Activated naive CD4-positive, alpha-beta T cell treated with anti-CD3 and anti-CD28 coated beads, Interleukin-2, amount 50 U/mL, for 24 hours (primary cell): ENCODE measurements around the gene STK24.
"Not testable (repeated sequence)": the region's sequence is repeated elsewhere in the genome, so short reads cannot be mapped to it uniquely, and the experiment has no call there.

Experiments used
- H3K27ac Mint-ChIP-seq: one replicate; pipeline ENCODE4 v1.8.0; 2021; ENCODE audit warnings: mild to moderate bottlenecking, mixed read lengths
- H3K27me3 Mint-ChIP-seq: one replicate; pipeline ENCODE4 v1.8.0; 2021; ENCODE audit warnings: mixed read lengths
- H3K36me3 Mint-ChIP-seq: one replicate; pipeline ENCODE4 v1.8.0; 2021; ENCODE audit warnings: mixed read lengths
- H3K4me1 Mint-ChIP-seq: one replicate; pipeline ENCODE4 v1.8.0; 2021; ENCODE audit warnings: mixed read lengths
- H3K4me3 Mint-ChIP-seq: one replicate; pipeline ENCODE4 v1.8.0; 2021; ENCODE audit warnings: mild to moderate bottlenecking, mixed read lengths
- H3K9me3 Mint-ChIP-seq: one replicate; pipeline ENCODE4 v1.8.0; 2021; ENCODE audit warnings: mixed read lengths

STK24 gene

GRCh38 chr13:98413278-98413677, 163.6 kb downstream of the STK24 start:
- not testable (repeated sequence) for H3K27me3 Mint-ChIP-seq, H3K27ac Mint-ChIP-seq, H3K4me3 Mint-ChIP-seq, H3K9me3 Mint-ChIP-seq, H3K36me3 Mint-ChIP-seq
- H3K4me1 Mint-ChIP-seq: peaks cover 16% of the 10 kb centered on the region

- Mint-ChIP-seq H3K4me1 (peaks cover 16% of the 10 kb centered on the region), H3K9me3 (no peaks in the 10 kb centered on the region), H3K36me3 (no peaks in the 10 kb centered on the region), H3K4me3 (peak overlapping the region; percentile 85), H3K27ac (peak overlapping the region; percentile 64), H3K27me3 (no peaks in the 10 kb centered on the region)
These were observed 165.2 kb downstream of the STK24 start for GRCh38 chr13:98411617-98412265.

- H3K27ac Mint-ChIP-seq: peak overlapping the region; percentile 38
- no peaks in the 10 kb centered on the region for H3K9me3 Mint-ChIP-seq
- H3K27me3 Mint-ChIP-seq: no peaks in the 10 kb centered on the region
- peak overlapping the region; percentile 85 for H3K4me3 Mint-ChIP-seq
- H3K36me3 Mint-ChIP-seq: no peaks in the 10 kb centered on the region
- peaks cover 16% of the 10 kb centered on the region for H3K4me1 Mint-ChIP-seq
These were observed 165.9 kb downstream of the STK24 start for GRCh38 chr13:98411013-98411412.

GRCh38 chr13:98410612-98411011, 166.3 kb downstream of the STK24 start:
- Mint-ChIP-seq H3K9me3 (no peaks in the 10 kb centered on the region), H3K27ac (no peak overlapping the region), H3K4me3 (no peak overlapping the region), H3K36me3 (no peaks in the 10 kb centered on the region), H3K27me3 (no peaks in the 10 kb centered on the region), H3K4me1 (peaks cover 16% of the 10 kb centered on the region)

- no peaks in the 10 kb centered on the region for H3K9me3 Mint-ChIP-seq
These were observed 167.6 kb downstream of the STK24 start for GRCh38 chr13:98409281-98409680.

GRCh38 chr13:98407575-98407974, 169.3 kb downstream of the STK24 start:
- H3K36me3 Mint-ChIP-seq: no peaks in the 10 kb centered on the region
- no peaks in the 10 kb centered on the region for H3K9me3 Mint-ChIP-seq
- peaks cover 14% of the 10 kb centered on the region for H3K4me1 Mint-ChIP-seq
- H3K4me3 Mint-ChIP-seq: no peak overlapping the region
- H3K27me3 Mint-ChIP-seq: no peaks in the 10 kb centered on the region
- H3K27ac Mint-ChIP-seq: no peak overlapping the region

More at GRCh38 chr13:98409281-98409680, 167.6 kb downstream of the STK24 start:
- Mint-ChIP-seq H3K4me1 (peaks cover 16% of the 10 kb centered on the region), H3K4me3 (no peak overlapping the region), H3K36me3 (no peaks in the 10 kb centered on the region), H3K27ac (no peak overlapping the region), H3K27me3 (no peaks in the 10 kb centered on the region)

GRCh38 chr13:98406971-98407370, 169.9 kb downstream of the STK24 start:
- Mint-ChIP-seq H3K36me3 (no peaks in the 10 kb centered on the region), H3K9me3 (no peaks in the 10 kb centered on the region), H3K27me3 (no peaks in the 10 kb centered on the region)

GRCh38 chr13:98406427-98406826, 170.5 kb downstream of the STK24 start:
- no peaks in the 10 kb centered on the region for H3K27me3 Mint-ChIP-seq
- H3K36me3 Mint-ChIP-seq: no peaks in the 10 kb centered on the region
- no peak overlapping the region for H3K4me3 Mint-ChIP-seq
- H3K9me3 Mint-ChIP-seq: no peaks in the 10 kb centered on the region
- peaks cover 4% of the 10 kb centered on the region for H3K4me1 Mint-ChIP-seq
- no peak overlapping the region for H3K27ac Mint-ChIP-seq

More at GRCh38 chr13:98406971-98407370, 169.9 kb downstream of the STK24 start:
- H3K4me3 Mint-ChIP-seq: no peak overlapping the region
- peaks cover 8% of the 10 kb centered on the region for H3K4me1 Mint-ChIP-seq
- H3K27ac Mint-ChIP-seq: no peak overlapping the region

- no peak overlapping the region for H3K27ac Mint-ChIP-seq
- H3K4me3 Mint-ChIP-seq: no peak overlapping the region
- no peaks in the 10 kb centered on the region for H3K9me3 Mint-ChIP-seq
- H3K4me1 Mint-ChIP-seq: no peaks in the 10 kb centered on the region
- no peaks in the 10 kb centered on the region for H3K27me3 Mint-ChIP-seq
- no peaks in the 10 kb centered on the region for H3K36me3 Mint-ChIP-seq
These were observed 171.1 kb downstream of the STK24 start for GRCh38 chr13:98405690-98406344.

- Mint-ChIP-seq H3K4me1 (no peaks in the 10 kb centered on the region), H3K27ac (no peak overlapping the region), H3K9me3 (no peaks in the 10 kb centered on the region), H3K27me3 (no peaks in the 10 kb centered on the region), H3K4me3 (no peak overlapping the region), H3K36me3 (no peaks in the 10 kb centered on the region)
These were observed 171.8 kb downstream of the STK24 start for GRCh38 chr13:98405107-98405571.

GRCh38 chr13:98403076-98403475, 173.8 kb downstream of the STK24 start:
- no peaks in the 10 kb centered on the region for H3K9me3 Mint-ChIP-seq

GRCh38 chr13:98401934-98402333, 175.0 kb downstream of the STK24 start:
- Mint-ChIP-seq H3K4me3 (no peak overlapping the region), H3K27me3 (peaks cover 5% of the 10 kb centered on the region), H3K36me3 (no peaks in the 10 kb centered on the region), H3K4me1 (no peaks in the 10 kb centered on the region), H3K9me3 (no peaks in the 10 kb centered on the region), H3K27ac (no peak overlapping the region)

More at GRCh38 chr13:98403076-98403475, 173.8 kb downstream of the STK24 start:
- Mint-ChIP-seq H3K4me1 (no peaks in the 10 kb centered on the region), H3K27me3 (no peaks in the 10 kb centered on the region), H3K36me3 (no peaks in the 10 kb centered on the region), H3K27ac (no peak overlapping the region), H3K4me3 (no peak overlapping the region)

GRCh38 chr13:98399756-98400155, 177.2 kb downstream of the STK24 start:
- Mint-ChIP-seq H3K27ac (no peak overlapping the region), H3K36me3 (no peaks in the 10 kb centered on the region), H3K4me1 (no peaks in the 10 kb centered on the region), H3K27me3 (peaks cover 6% of the 10 kb centered on the region), H3K4me3 (no peak overlapping the region), H3K9me3 (no peaks in the 10 kb centered on the region)

- Mint-ChIP-seq H3K27me3 (peaks cover 6% of the 10 kb centered on the region), H3K36me3 (no peaks in the 10 kb centered on the region), H3K4me1 (no peaks in the 10 kb centered on the region), H3K27ac (no peak overlapping the region), H3K4me3 (no peak overlapping the region), H3K9me3 (no peaks in the 10 kb centered on the region)
These were observed 178.3 kb downstream of the STK24 start for GRCh38 chr13:98398581-98398980.

GRCh38 chr13:98397861-98398260, 179.0 kb downstream of the STK24 start:
- peaks cover 6% of the 10 kb centered on the region for H3K27me3 Mint-ChIP-seq
- no peak overlapping the region for H3K27ac Mint-ChIP-seq
- no peak overlapping the region for H3K4me3 Mint-ChIP-seq
- no peaks in the 10 kb centered on the region for H3K9me3 Mint-ChIP-seq
- no peaks in the 10 kb centered on the region for H3K36me3 Mint-ChIP-seq
- no peaks in the 10 kb centered on the region for H3K4me1 Mint-ChIP-seq

- no peaks in the 10 kb centered on the region for H3K4me1 Mint-ChIP-seq
- no peaks in the 10 kb centered on the region for H3K9me3 Mint-ChIP-seq
- H3K27ac Mint-ChIP-seq: no peak overlapping the region
- H3K36me3 Mint-ChIP-seq: no peaks in the 10 kb centered on the region
- no peak overlapping the region for H3K4me3 Mint-ChIP-seq
- H3K27me3 Mint-ChIP-seq: peaks cover 7% of the 10 kb centered on the region
These were observed 179.7 kb downstream of the STK24 start for GRCh38 chr13:98397221-98397620.
